LNCAP (cell line): ENCODE data around the gene CACNA1A.

Source experiments
- CTCF ChIP-seq: fragments of 450-650 bp; IDR thresholded peaks from 2 replicates; pipeline ENCODE4 v1.5.1; 2017; ENCODE audit warnings: mild to moderate bottlenecking

The CACNA1A gene

GRCh38 chr19:13436352-13436751 lies 69.9 kb downstream of the CACNA1A start:
- TF ChIP-seq CTCF: no peak

DNA sequence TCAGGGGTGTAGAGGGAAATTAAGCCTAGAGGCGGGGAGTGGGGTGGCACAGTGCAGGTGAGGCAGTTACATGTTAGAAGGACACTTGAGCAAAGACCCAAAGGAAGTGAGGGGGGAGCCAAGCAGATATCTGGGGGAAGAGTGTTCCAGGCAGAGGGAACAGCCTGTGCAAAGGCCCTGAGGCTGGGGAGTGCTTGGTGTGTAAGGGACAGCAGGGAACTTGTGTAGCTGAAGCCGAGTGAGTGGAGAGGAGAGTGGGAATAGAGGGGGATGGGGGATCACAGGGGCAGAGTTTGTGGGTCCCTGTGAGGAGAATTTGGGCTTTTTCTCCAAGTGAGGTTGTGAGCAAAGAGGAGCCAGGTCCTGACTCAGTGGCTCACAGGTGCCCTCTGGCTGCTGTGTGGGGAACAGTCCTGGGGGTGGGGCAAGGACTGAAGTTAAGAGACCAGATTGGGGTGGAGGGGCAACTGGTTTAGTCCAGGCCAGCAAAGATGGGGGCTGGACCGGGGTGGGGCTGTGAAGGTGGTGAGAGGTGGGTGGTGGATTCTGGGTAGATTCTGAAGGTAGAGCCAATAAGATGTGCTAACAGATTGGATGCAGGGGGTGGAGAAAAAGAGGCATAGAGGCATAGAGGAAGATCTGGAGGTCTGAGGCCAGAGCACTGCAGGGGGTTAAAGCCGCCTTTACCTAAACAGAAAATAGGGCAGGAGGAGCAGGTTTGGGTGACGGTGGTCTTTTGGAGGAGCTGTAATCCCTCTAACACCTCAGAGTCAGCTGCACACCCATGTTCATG lies 75.3 kb downstream of the CACNA1A start:
- TF ChIP-seq CTCF: peak; percentile 50

- no peak for TF ChIP-seq CTCF
Observed at GRCh38 chr19:13429563-13429962, 76.7 kb downstream of the CACNA1A start.

GRCh38 chr19:13428352-13428751 lies 77.9 kb downstream of the CACNA1A start:
- peak; percentile 45 for TF ChIP-seq CTCF

- no peak for TF ChIP-seq CTCF
Observed at GRCh38 chr19:13427273-13428051, 78.8 kb downstream of the CACNA1A start.

DNA sequence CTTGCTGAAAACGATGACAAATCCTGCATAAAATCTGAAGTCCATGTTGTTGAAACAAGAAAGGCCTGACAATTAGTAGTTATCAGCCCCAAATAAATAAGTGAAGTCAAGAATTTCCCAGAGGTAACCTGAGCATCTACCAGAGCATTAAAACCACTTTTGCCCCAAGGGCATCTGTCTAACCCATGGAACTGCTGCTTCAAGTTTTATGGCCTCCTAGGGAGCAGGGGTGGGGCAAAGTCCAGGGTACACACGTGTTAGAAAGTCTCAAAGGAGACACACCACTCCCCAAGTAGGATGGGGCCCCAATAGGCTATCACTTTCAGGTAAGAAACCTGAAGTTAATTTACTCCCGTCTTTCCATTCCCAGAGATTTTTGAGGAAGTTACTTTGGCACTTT lies 81.1 kb downstream of the CACNA1A start:
- no peak for TF ChIP-seq CTCF

DNA sequence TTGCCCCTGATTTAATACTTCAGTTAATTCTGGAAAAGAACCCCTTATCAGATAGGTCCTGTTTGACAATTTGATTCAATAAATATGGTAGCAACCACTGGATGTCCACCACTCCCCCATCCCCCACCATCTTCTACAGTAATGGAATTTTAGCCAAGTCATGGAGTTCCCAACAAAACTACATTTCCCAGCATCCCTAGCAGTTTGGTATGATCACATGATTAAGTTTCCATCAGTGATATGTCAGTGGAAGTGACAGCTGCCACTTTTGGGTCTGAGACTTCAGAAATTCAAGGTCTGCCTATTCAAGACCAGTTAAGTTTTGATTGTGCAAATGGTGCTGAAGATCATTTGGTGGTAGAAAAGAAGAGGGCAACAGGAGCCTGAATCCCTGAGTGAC lies 85.5 kb downstream of the CACNA1A start:
- TF ChIP-seq CTCF: no peak
